Left kidney (tissue), 2 donors: ENCODE results near the gene IAH1. TPM values are rescaled to one million over a fixed set of nuclear protein-coding genes. Genes with fewer than 3 reads are reported as not detected.

Source experiments
- DNase-seq: peaks from one replicate; pipeline ENCODE4 v3.0.0-alpha.2; 2013
- polyA plus RNA-seq: library from polyadenylated mRNA; unstranded; fragments of 120-200 nt; gene quantifications from one replicate; pipeline ENCODE4 v1.2.1, GENCODE V29; 2013; ENCODE audit not compliant: insufficient read length

The IAH1 gene
- polyA plus RNA-seq, 1 donor: 45.0 TPM

GRCh38 chr2:9525266-9525665, 50.9 kb downstream of the IAH1 start:
- no peak for DNase-seq

- DNase-seq: no peak
These were observed 53.8 kb downstream of the IAH1 start for GRCh38 chr2:9527995-9528787.

GRCh38 chr2:9532421-9532820, 58.1 kb downstream of the IAH1 start:
- no peak for DNase-seq

- no peak for DNase-seq
These were observed 59.3 kb downstream of the IAH1 start for GRCh38 chr2:9533663-9534062.

- DNase-seq: no peak
These were observed 60.8 kb downstream of the IAH1 start for GRCh38 chr2:9535177-9535576.

GRCh38 chr2:9536504-9536903, 62.2 kb downstream of the IAH1 start:
- no peak for DNase-seq

GRCh38 chr2:9538000-9538507, 63.7 kb downstream of the IAH1 start:
- peak; percentile 28 for DNase-seq

Other genes starting within 250 kb of the IAH1 start
- 77.9 TPM for gene ITGB1BP1, start 51.0 kb upstream of the IAH1 start, polyA plus RNA-seq
- 66.3 TPM for gene CPSF3, start 50.9 kb upstream of the IAH1 start, polyA plus RNA-seq
- 56.6 TPM for gene ADAM17, start 81.3 kb downstream of the IAH1 start, polyA plus RNA-seq
- gene YWHAQ, start 156.4 kb downstream of the IAH1 start, polyA plus RNA-seq: 467 TPM